WTC11 (cell line): ENCODE measurements around the gene WDR19. TPM values are rescaled to one million over a fixed set of nuclear protein-coding genes. Genes with fewer than 3 reads are reported as not detected.
"Not testable (repeated sequence)": the region's sequence is repeated elsewhere in the genome, so short reads cannot be mapped to it uniquely, and the experiment has no call there.

Experiments
- ATAC-seq: fragments of 200-7000 bp; cut with Tn5 transposase; 2 replicates; pipeline ENCODE4 v1.10.0; 2021; ENCODE audit warnings: mild to moderate bottlenecking, moderate library complexity
- CTCF ChIA-PET: fragments of 300-600 bp; sonication (Branson Sonifier 250); formaldehyde crosslinking; loops from one replicate; lab custom pipeline; 2021; ENCODE audit warnings: antibody characterized with exemption; lab: Charles Lee
- POLR2A ChIA-PET: fragments of 350-600 bp; sonication (Branson Sonifier 250); formaldehyde crosslinking; loops from one replicate; lab custom pipeline; 2021; ENCODE audit warnings: antibody characterized with exemption; lab: Charles Lee
- DNase-seq: peaks from one replicate; pipeline ENCODE4 v3.0.0; 2021; ENCODE audit warnings: low spot score
- H3K27ac Mint-ChIP-seq: 2 replicates; pipeline ENCODE4 v1.8.0; 2021; ENCODE audit warnings: mixed read lengths
- H3K27me3 Mint-ChIP-seq: 2 replicates; pipeline ENCODE4 v1.8.0; 2021; ENCODE audit warnings: low read depth, mild to moderate bottlenecking, moderate library complexity, mixed read lengths
- H3K36me3 Mint-ChIP-seq: 2 replicates; pipeline ENCODE4 v1.8.0; 2021; ENCODE audit warnings: mixed read lengths
- H3K4me1 Mint-ChIP-seq: 2 replicates; pipeline ENCODE4 v1.8.0; 2022; ENCODE audit warnings: mixed read lengths
- H3K4me3 Mint-ChIP-seq: 2 replicates; pipeline ENCODE4 v1.8.0; 2021; ENCODE audit warnings: mild to moderate bottlenecking, moderate library complexity, mixed read lengths
- H3K9me3 Mint-ChIP-seq: 2 replicates; pipeline ENCODE4 v1.8.0; 2021; ENCODE audit warnings: mixed read lengths
- EMX1 ChIP-seq: fragments of 250-450 bp; sonication (Bioruptor Pico); IDR thresholded peaks from 2 replicates; pipeline ENCODE4 v1.8.0; 2021; ENCODE audit warnings: mild to moderate bottlenecking
- ETV6 ChIP-seq: sonication (generic); formaldehyde crosslinking; IDR thresholded peaks from 2 replicates; pipeline ENCODE4 v1.8.1; 2022; ENCODE audit warnings: mild to moderate bottlenecking, missing genetic modification reagents
- GABPB1 ChIP-seq: sonication (generic); formaldehyde crosslinking; IDR thresholded peaks from 2 replicates; pipeline ENCODE4 v1.8.1; 2023; ENCODE audit warnings: mild to moderate bottlenecking, missing genetic modification reagents
- MXD4 ChIP-seq: fragments of 250-450 bp; sonication (Bioruptor Pico); IDR thresholded peaks from 2 replicates; pipeline ENCODE4 v1.8.0; 2021; ENCODE audit warnings: mild to moderate bottlenecking, moderate library complexity, borderline replicate concordance
- NFYB ChIP-seq: sonication (generic); formaldehyde crosslinking; conservative IDR thresholded peaks from 2 replicates; pipeline ENCODE4 v1.8.0; 2022; ENCODE audit warnings: low read depth, missing genetic modification reagents
- TEAD1 ChIP-seq: sonication (generic); formaldehyde crosslinking; IDR thresholded peaks from 2 replicates; pipeline ENCODE4 v1.8.0; 2022; ENCODE audit warnings: mild to moderate bottlenecking, missing genetic modification reagents
- ZNF232 ChIP-seq: sonication (generic); formaldehyde crosslinking; IDR thresholded peaks from 2 replicates; pipeline ENCODE4 v1.8.0; 2022; ENCODE audit warnings: mild to moderate bottlenecking, missing genetic modification reagents
- ZNF317 ChIP-seq: sonication (generic); formaldehyde crosslinking; IDR thresholded peaks from 2 replicates; pipeline ENCODE4 v1.8.1; 2023; ENCODE audit warnings: low read depth, mild to moderate bottlenecking, moderate library complexity, missing genetic modification reagents, borderline replicate concordance
- total RNA-seq: library from RNA; stranded (reverse); gene quantifications from 3 replicates; pipeline ENCODE4 v1.2.3, GENCODE V29; 2021
- TF ChIP-seq, protein P1 (sequence below): sonication (generic); formaldehyde crosslinking; IDR thresholded peaks from 2 replicates; pipeline ENCODE4 v1.8.1; 2022; ENCODE audit warnings: mild to moderate bottlenecking, missing genetic modification reagents, moderate library complexity, borderline replicate concordance
- TF ChIP-seq, protein P2 (sequence below): fragments of 200-600 bp; IDR thresholded peaks from 2 replicates; pipeline ENCODE4 v1.8.0; 2022; ENCODE audit warnings: antibody characterized with exemption
- TF ChIP-seq, protein P3 (sequence below): sonication (generic); formaldehyde crosslinking; IDR thresholded peaks from 2 replicates; pipeline ENCODE4 v1.8.1; 2022; ENCODE audit warnings: missing genetic modification reagents, borderline replicate concordance
- TF ChIP-seq, protein P4 (sequence below): sonication (generic); formaldehyde crosslinking; IDR thresholded peaks from 2 replicates; pipeline ENCODE4 v1.8.0; 2023; ENCODE audit warnings: mild to moderate bottlenecking, missing genetic modification reagents
- TF ChIP-seq, protein P5 (sequence below): sonication (generic); formaldehyde crosslinking; IDR thresholded peaks from 2 replicates; pipeline ENCODE4 v1.8.1; 2023; ENCODE audit warnings: mild to moderate bottlenecking, missing genetic modification reagents
- TF ChIP-seq, protein P6 (sequence below): sonication (generic); formaldehyde crosslinking; IDR thresholded peaks from 2 replicates; pipeline ENCODE4 v1.8.0; 2022; ENCODE audit warnings: mild to moderate bottlenecking, missing genetic modification reagents

Gene WDR19
- total RNA-seq, 1 experiment from 2014 or later: 23.3 TPM

DNA sequence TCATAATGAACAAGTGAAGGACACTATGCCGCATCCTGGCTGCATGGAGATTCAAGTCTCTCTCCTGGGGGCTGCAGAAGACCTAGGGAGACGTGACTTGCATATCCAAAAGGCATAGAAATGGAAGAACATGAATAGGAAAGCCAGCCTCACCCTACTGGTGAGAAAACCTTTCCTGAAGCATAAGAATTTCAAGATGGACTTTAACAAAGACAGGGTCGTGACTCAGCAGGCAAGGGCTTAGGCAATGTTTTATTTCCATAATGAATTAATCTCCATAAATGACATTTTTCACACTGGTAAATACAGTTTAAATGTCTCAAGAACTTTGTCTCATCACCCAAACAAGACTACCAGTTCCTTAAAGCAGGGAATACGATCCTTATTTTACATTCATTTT, 104.9 kb downstream of the WDR19 start (continued):
- TF ChIP-seq, protein P1, sequence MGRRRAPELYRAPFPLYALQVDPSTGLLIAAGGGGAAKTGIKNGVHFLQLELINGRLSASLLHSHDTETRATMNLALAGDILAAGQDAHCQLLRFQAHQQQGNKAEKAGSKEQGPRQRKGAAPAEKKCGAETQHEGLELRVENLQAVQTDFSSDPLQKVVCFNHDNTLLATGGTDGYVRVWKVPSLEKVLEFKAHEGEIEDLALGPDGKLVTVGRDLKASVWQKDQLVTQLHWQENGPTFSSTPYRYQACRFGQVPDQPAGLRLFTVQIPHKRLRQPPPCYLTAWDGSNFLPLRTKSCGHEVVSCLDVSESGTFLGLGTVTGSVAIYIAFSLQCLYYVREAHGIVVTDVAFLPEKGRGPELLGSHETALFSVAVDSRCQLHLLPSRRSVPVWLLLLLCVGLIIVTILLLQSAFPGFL (CRISPR knock-in tag): no peak
- TF ChIP-seq MXD4 (CRISPR knock-in tag) (no peak), ETV6 (no peak), NFYB (CRISPR knock-in tag) (no peak)
- TF ChIP-seq, protein P2, sequence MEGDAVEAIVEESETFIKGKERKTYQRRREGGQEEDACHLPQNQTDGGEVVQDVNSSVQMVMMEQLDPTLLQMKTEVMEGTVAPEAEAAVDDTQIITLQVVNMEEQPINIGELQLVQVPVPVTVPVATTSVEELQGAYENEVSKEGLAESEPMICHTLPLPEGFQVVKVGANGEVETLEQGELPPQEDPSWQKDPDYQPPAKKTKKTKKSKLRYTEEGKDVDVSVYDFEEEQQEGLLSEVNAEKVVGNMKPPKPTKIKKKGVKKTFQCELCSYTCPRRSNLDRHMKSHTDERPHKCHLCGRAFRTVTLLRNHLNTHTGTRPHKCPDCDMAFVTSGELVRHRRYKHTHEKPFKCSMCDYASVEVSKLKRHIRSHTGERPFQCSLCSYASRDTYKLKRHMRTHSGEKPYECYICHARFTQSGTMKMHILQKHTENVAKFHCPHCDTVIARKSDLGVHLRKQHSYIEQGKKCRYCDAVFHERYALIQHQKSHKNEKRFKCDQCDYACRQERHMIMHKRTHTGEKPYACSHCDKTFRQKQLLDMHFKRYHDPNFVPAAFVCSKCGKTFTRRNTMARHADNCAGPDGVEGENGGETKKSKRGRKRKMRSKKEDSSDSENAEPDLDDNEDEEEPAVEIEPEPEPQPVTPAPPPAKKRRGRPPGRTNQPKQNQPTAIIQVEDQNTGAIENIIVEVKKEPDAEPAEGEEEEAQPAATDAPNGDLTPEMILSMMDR: no peak
- TF ChIP-seq, protein P3, sequence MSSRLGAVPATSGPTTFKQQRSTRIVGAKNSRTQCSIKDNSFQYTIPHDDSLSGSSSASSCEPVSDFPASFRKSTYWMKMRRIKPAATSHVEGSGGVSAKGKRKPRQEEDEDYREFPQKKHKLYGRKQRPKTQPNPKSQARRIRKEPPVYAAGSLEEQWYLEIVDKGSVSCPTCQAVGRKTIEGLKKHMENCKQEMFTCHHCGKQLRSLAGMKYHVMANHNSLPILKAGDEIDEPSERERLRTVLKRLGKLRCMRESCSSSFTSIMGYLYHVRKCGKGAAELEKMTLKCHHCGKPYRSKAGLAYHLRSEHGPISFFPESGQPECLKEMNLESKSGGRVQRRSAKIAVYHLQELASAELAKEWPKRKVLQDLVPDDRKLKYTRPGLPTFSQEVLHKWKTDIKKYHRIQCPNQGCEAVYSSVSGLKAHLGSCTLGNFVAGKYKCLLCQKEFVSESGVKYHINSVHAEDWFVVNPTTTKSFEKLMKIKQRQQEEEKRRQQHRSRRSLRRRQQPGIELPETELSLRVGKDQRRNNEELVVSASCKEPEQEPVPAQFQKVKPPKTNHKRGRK (CRISPR knock-in tag): no peak

DNA sequence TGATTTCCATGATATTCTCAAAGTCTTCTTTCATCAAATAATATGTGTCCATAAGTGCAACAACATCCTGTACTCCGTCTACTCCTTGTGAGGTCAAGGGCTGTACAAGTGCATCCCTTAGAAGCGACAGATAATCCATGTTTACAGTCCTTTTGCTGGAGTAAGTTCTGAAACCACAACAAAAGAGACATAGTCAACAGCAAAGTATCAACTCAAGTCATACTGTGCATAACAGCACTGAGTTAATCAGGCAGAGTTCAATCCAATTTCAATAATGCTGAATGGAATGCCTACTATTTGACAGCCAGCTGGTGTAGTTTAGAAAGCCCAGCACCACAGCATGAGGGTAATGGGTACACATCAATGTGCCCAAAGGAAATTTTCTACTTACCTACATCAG, 109.4 kb downstream of the WDR19 start:
- Mint-ChIP-seq H3K4me3 (no peak overlapping the region), H3K27ac (no peak overlapping the region), H3K4me1 (peaks cover 11% of the 10 kb centered on the region), H3K9me3 (no peaks in the 10 kb centered on the region), H3K36me3 (peaks cover 65% of the 10 kb centered on the region), H3K27me3 (no peaks in the 10 kb centered on the region)
- no peak for ATAC-seq
- no peak for TF ChIP-seq ZNF317 (CRISPR knock-in tag)
- no peak for TF ChIP-seq TEAD1 (CRISPR knock-in tag)
- no peak for TF ChIP-seq GABPB1
- no peak for TF ChIP-seq ZNF232
- TF ChIP-seq, protein P4, sequence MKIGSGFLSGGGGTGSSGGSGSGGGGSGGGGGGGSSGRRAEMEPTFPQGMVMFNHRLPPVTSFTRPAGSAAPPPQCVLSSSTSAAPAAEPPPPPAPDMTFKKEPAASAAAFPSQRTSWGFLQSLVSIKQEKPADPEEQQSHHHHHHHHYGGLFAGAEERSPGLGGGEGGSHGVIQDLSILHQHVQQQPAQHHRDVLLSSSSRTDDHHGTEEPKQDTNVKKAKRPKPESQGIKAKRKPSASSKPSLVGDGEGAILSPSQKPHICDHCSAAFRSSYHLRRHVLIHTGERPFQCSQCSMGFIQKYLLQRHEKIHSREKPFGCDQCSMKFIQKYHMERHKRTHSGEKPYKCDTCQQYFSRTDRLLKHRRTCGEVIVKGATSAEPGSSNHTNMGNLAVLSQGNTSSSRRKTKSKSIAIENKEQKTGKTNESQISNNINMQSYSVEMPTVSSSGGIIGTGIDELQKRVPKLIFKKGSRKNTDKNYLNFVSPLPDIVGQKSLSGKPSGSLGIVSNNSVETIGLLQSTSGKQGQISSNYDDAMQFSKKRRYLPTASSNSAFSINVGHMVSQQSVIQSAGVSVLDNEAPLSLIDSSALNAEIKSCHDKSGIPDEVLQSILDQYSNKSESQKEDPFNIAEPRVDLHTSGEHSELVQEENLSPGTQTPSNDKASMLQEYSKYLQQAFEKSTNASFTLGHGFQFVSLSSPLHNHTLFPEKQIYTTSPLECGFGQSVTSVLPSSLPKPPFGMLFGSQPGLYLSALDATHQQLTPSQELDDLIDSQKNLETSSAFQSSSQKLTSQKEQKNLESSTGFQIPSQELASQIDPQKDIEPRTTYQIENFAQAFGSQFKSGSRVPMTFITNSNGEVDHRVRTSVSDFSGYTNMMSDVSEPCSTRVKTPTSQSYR (CRISPR knock-in tag): no peak
- TF ChIP-seq, protein P5, sequence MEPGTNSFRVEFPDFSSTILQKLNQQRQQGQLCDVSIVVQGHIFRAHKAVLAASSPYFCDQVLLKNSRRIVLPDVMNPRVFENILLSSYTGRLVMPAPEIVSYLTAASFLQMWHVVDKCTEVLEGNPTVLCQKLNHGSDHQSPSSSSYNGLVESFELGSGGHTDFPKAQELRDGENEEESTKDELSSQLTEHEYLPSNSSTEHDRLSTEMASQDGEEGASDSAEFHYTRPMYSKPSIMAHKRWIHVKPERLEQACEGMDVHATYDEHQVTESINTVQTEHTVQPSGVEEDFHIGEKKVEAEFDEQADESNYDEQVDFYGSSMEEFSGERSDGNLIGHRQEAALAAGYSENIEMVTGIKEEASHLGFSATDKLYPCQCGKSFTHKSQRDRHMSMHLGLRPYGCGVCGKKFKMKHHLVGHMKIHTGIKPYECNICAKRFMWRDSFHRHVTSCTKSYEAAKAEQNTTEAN (CRISPR knock-in tag): no peak
- TF ChIP-seq, protein P6, sequence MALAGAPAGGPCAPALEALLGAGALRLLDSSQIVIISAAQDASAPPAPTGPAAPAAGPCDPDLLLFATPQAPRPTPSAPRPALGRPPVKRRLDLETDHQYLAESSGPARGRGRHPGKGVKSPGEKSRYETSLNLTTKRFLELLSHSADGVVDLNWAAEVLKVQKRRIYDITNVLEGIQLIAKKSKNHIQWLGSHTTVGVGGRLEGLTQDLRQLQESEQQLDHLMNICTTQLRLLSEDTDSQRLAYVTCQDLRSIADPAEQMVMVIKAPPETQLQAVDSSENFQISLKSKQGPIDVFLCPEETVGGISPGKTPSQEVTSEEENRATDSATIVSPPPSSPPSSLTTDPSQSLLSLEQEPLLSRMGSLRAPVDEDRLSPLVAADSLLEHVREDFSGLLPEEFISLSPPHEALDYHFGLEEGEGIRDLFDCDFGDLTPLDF (CRISPR knock-in tag): no peak
- no peak for TF ChIP-seq EMX1 (CRISPR knock-in tag)
- no peak for DNase-seq
- ChIA-PET POLR2A (no interaction called here), CTCF (no interaction called here)

DNA sequence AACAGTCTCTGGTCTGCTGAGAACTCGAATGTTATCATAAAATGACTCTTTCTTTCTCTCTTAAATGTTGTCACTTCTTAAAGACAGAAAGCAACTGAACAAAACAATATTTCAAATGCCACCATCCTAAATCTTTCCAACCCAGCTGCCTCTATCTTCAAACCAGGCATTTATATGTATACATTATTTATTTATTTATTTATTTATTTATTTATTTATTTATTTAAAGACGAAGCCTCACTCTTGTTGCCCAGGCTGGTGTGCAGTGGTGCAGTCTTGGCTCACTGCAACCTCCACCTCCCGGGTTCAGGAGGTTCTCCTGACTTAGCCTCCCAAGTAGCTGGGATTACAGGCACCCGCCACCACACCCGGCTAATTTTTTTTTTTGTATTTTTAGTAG, 110.1 kb downstream of the WDR19 start:
- POLR2A ChIA-PET, CTCF ChIA-PET, H3K27ac Mint-ChIP-seq, DNase-seq, H3K27me3 Mint-ChIP-seq, H3K4me1 Mint-ChIP-seq, H3K4me3 Mint-ChIP-seq, H3K9me3 Mint-ChIP-seq, ATAC-seq: not testable (repeated sequence)
- H3K36me3 Mint-ChIP-seq: peaks cover 59% of the 10 kb centered on the region
